Measurements from ENCODE around the gene PTPN13.

The PTPN13 gene

DNA sequence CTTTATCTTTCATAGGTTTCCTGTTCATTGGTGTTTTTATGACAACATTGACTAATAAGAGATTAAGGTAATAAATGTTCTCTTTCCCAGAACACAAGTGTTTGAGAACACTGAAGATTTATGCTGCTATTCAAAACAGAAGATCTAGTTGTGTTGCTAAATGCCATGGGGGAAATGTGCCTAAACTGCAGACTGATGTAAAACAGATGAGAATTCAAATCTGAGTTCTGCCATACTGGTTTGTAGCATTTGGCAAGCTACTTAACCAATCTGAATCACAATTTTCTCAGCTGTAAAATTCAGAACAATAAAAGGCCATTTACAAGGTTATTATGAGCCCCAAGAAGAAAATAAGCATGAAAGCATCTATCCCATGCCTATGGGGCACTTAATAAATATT, 252.8 kb downstream of the PTPN13 start:
- DNase-seq (ENCODE audit: low read depth), result no peak
- TF ChIP-seq, protein P1, sequence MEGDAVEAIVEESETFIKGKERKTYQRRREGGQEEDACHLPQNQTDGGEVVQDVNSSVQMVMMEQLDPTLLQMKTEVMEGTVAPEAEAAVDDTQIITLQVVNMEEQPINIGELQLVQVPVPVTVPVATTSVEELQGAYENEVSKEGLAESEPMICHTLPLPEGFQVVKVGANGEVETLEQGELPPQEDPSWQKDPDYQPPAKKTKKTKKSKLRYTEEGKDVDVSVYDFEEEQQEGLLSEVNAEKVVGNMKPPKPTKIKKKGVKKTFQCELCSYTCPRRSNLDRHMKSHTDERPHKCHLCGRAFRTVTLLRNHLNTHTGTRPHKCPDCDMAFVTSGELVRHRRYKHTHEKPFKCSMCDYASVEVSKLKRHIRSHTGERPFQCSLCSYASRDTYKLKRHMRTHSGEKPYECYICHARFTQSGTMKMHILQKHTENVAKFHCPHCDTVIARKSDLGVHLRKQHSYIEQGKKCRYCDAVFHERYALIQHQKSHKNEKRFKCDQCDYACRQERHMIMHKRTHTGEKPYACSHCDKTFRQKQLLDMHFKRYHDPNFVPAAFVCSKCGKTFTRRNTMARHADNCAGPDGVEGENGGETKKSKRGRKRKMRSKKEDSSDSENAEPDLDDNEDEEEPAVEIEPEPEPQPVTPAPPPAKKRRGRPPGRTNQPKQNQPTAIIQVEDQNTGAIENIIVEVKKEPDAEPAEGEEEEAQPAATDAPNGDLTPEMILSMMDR (IDR thresholded peaks at IDR 0.05; ENCODE audit: low read depth, low read length, missing control alignments), result no peak
- no peak overlapping the region for H3K4me3 ChIP-seq (ENCODE audit: low read depth, low read length)

DNA sequence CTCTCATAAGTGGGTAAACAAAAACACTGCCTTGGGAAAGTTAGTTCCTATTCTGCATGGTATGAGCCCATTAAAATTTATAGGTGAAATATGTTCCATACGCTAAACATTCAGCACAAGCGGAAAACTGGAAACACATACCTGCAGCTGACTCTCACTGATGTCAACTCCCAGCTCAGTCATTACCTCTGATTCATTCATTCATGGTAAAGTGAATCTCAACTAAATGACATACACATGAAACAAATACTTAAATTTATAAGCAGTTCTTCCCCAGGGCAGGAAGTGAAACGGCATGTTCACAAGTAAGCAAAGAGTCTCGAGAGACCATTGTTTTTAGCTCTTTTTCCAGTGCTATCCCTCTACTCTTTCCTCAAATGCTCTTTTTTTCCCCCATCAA, 253.5 kb downstream of the PTPN13 start:
- DNase-seq (ENCODE audit: low read depth), result no peak
- H3K4me3 ChIP-seq (ENCODE audit: low read depth, low read length), result no peak overlapping the region
- TF ChIP-seq, protein P1 (IDR thresholded peaks at IDR 0.05; ENCODE audit: low read depth, low read length, missing control alignments), result no peak

DNA sequence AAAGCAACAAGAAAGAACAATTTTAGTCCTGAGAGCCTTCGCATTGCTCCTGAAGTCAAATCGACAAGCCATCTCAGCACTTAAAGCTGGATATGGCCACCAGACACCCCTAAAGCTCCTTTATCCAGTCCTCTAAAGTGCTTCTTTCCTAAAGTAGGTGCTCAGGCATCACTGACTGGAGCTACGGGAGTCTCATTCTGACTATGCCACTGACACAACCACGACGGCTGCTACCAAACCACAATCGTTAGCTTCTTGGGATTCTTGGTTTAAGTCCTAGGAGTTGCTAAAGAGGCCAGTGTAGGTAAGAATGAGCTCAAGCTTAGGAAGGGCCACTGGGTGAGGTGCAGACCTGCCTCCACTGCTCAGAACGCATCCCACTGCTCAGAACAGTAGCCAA, 254.0 kb downstream of the PTPN13 start:
- H3K4me3 ChIP-seq (ENCODE audit: low read depth, low read length), result no peak overlapping the region
- TF ChIP-seq, protein P1 (IDR thresholded peaks at IDR 0.05; ENCODE audit: low read depth, low read length, missing control alignments), result no peak
- DNase-seq (ENCODE audit: low read depth), result no peak

DNA sequence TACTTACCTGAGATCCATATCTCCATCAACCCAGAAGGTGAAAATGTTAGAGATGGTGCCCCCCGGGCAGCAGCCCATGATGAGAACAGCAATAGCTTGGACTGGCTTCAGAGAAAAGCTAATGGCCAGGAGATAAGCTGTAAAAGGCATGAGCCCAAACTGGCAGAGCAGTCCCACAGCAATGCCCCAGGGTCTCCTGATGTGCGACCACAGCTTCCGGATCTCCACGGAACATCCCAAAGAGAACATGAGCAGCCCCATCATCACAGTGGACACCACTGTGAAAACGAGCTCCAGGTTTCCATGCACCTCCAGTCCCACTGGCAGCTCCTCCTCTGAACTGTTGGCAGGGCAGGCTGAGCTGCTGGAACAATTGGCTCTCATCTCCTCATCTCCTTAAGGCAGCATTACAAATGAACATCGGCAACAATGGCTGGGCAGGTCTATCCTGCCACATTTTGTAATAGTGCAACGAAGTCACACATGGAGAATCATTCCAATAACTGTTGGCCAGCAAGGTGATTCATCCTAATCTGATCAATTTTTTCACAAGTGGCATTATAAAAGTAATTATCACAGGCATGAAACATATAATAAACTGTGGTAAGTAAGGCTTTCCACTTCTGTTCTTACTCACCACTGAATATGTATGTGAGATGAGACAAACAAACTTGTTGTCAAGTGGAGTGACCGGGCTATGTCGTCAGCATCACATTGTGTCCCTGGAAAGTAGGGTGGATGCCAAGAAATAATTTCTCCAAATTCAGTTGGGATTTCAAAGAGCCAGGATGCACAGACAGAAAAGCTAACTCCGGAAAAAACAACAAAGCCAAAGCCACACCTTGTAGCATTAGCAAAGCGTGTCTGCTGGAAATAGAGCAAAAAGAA, 254.9 kb downstream of the PTPN13 start, which contains the start of gene SLC10A6:
SLC10A6 (minus strand) TSS at position 653 of the 888 bp plus-strand sequence; CDS start at position 384, 269 bp downstream.
- DNase-seq (ENCODE audit: low read depth), result no peak
- H3K4me3 ChIP-seq (ENCODE audit: low read depth, low read length), result no peak within 1 kb of the TSS
- TF ChIP-seq, protein P1 (IDR thresholded peaks at IDR 0.05; ENCODE audit: low read depth, low read length, missing control alignments), result no peak

DNA sequence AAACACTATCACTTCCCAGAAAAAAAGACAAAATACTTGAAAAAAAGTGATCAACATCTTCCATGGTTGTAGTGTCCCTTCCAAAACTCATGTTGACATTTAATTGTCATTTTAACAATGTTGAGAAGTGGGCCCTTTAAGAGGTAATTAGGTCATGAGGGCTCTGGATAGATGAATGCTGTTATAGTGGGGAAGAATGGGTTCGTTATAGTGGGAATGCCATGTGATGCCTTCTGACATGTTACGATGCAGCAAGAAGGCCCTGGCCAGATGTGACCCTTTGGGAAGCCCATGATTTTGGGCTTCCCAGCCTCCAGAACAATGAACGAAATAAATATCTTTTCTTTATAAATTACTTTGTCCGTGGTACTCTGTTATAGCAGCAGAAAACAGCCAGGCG, 259.1 kb downstream of the PTPN13 start:
- no peak overlapping the region for H3K4me3 ChIP-seq (ENCODE audit: low read depth, low read length)
- TF ChIP-seq, protein P1 (IDR thresholded peaks at IDR 0.05; ENCODE audit: low read depth, low read length, missing control alignments), result no peak
- no peak for DNase-seq (ENCODE audit: low read depth)

DNA sequence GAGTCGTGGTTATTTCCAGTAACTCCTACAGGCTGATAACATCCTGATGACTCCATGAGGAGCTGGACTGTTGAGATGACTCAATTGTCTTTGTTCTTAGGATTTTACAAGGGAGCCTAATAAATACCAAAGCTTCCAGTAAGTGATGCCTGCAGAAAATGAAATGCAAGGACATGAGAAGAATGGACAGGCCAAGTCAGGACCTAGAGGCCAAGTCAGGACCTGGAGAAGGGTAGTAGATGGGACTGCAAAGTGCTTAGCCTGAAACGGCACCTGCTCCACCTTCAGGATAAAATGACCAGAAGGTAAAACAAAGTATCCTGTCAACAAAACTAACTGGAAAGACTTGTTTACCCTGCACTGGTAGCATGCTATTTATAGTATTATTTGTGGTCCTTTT, 261.5 kb downstream of the PTPN13 start:
- TF ChIP-seq, protein P1 (IDR thresholded peaks at IDR 0.05; ENCODE audit: low read depth, low read length, missing control alignments), result no peak
- no peak for DNase-seq (ENCODE audit: low read depth)
- H3K4me3 ChIP-seq (ENCODE audit: low read depth, low read length), result no peak overlapping the region

DNA sequence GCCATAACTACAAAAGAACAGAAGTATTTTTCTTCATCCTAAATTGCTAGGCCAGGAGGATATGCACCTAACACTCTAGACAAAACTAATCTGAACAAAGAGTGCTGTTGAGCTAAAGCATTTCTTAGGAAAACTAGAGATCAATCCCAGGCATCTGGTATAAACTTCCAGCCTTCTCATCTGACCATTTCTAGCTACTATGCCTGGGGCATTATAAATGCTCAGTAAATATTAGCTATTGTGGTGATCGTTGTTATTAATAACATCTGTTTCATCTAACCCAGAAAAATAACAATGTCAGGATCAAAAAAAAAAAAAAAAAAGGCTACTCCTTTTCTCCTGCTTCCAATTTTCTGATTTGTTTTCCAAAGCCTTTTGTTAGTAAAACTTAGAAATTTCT, 262.8 kb downstream of the PTPN13 start:
- TF ChIP-seq, protein P1 (IDR thresholded peaks at IDR 0.05; ENCODE audit: low read depth, low read length, missing control alignments), result no peak
- DNase-seq (ENCODE audit: low read depth), result no peak
- no peak overlapping the region for H3K4me3 ChIP-seq (ENCODE audit: low read depth, low read length)
